Smooth muscle cell (in vitro differentiated cells): ENCODE measurements around the gene ADCY1. TPM values are rescaled to one million over a fixed set of nuclear protein-coding genes. Genes with fewer than 3 reads are reported as not detected.
"Not testable (repeated sequence)": the region's sequence is repeated elsewhere in the genome, so short reads cannot be mapped to it uniquely, and the experiment has no call there.

Source experiments
- DNase-seq: peaks from one replicate; lab custom pipeline; 2025; ENCODE audit not compliant: unreplicated experiment; lab: John Stamatoyannopoulos, UW
- H2AFZ ChIP-seq: fragments of 200-600 bp; sonication (generic); 2 replicates; pipeline ENCODE4 v1.6.0; 2016; ENCODE audit warnings: antibody characterized with exemption, low read depth, mild to moderate bottlenecking
- H3F3A ChIP-seq: fragments of 200-600 bp; sonication (generic); 2 replicates; pipeline ENCODE4 v1.6.0; 2017; ENCODE audit warnings: antibody characterized with exemption, low read depth
- H3K27ac ChIP-seq: fragments of 200-600 bp; sonication (generic); 2 replicates; pipeline ENCODE4 v1.5.1; 2016; ENCODE audit warnings: low read depth, mild to moderate bottlenecking
- H3K27me3 ChIP-seq: fragments of 200-600 bp; sonication (generic); 2 replicates; pipeline ENCODE4 v1.6.1; 2016; ENCODE audit warnings: low read depth, mild to moderate bottlenecking
- H3K36me3 ChIP-seq: fragments of 200-600 bp; sonication (generic); 2 replicates; pipeline ENCODE4 v1.5.1; 2016; ENCODE audit warnings: low read depth
- H3K4me1 ChIP-seq: fragments of 200-600 bp; sonication (generic); 2 replicates; pipeline ENCODE4 v1.5.1; 2016; ENCODE audit warnings: low read depth
- H3K4me2 ChIP-seq: fragments of 200-600 bp; sonication (generic); 2 replicates; pipeline ENCODE4 v1.6.0; 2016; ENCODE audit warnings: mild to moderate bottlenecking
- H3K4me3 ChIP-seq: fragments of 200-600 bp; sonication (generic); 2 replicates; pipeline ENCODE4 v1.5.1; 2016; ENCODE audit warnings: mild to moderate bottlenecking
- H3K79me2 ChIP-seq: fragments of 200-600 bp; sonication (generic); 2 replicates; pipeline ENCODE4 v1.6.0; 2016; ENCODE audit warnings: low read depth, mild to moderate bottlenecking
- H3K9ac ChIP-seq: fragments of 200-600 bp; sonication (generic); 2 replicates; pipeline ENCODE4 v1.6.0; 2016; ENCODE audit warnings: low read depth
- H3K9me3 ChIP-seq: fragments of 200-600 bp; sonication (generic); replicated peaks from 2 replicates; pipeline ENCODE4 v1.5.1; 2016; ENCODE audit warnings: low read depth
- H4K20me1 ChIP-seq: fragments of 200-600 bp; sonication (generic); 2 replicates; pipeline ENCODE4 v1.6.0; 2016; ENCODE audit warnings: low read depth
- WGBS: methylation state at CpG from one replicate; pipeline ENCODE4 v1.1.7; 2016; ENCODE audit warnings: low lambda C conversion rate; 5-methylcytosine and 5-hydroxymethylcytosine counted together
- polyA plus RNA-seq: library from polyadenylated mRNA; unstranded; fragments of >200 nt; fragmentation: Nextera tagmentation; extraction: Ambion mirVana; gene quantifications from 2 replicates; pipeline ENCODE4 v1.2.1, GENCODE V29; 2016
- total RNA-seq: library from RNA; depleted of rRNA; stranded (reverse); fragments of >200 nt; gene quantifications from 2 replicates; pipeline ENCODE4 v1.2.3, GENCODE V29; 2014
- TF ChIP-seq, protein P1 (sequence below): fragments of 200-600 bp; sonication (generic); IDR thresholded peaks from 2 replicates; pipeline ENCODE4 v1.5.1; 2017; ENCODE audit warnings: borderline replicate concordance, mild to moderate bottlenecking, antibody characterized with exemption; ENCODE audit not compliant: insufficient read depth, poor library complexity, severe bottlenecking

Gene ADCY1
- total and polyA plus RNA-seq, 2 experiments from 2014 or later, result 0.22 TPM; not detected in 1

DNA sequence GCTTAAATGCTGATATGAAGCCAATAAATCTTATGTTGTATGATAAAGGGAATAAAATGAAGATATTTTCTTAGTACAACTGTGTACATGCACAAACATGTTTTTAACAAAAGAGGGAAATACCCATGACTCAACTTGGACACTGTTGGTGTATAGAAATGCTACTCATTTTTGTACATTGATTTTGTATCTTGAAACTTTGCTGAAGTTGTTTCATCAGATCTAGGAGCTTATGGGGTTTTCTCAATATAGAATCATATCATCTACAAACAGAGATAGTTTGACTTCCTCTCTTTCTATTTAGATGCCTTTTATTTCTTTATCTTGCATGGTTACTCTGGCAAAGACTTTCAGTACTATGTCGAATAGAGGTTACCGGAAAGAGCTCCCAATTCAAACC is 25.3 kb upstream of the ADCY1 start:
- not testable (repeated sequence) for H3K27ac ChIP-seq, H3K9ac ChIP-seq, H3K4me3 ChIP-seq, H4K20me1 ChIP-seq, H3K27me3 ChIP-seq, H3K4me2 ChIP-seq, H3K9me3 ChIP-seq, DNase-seq, H3K79me2 ChIP-seq, H3K36me3 ChIP-seq, H3F3A ChIP-seq, H3K4me1 ChIP-seq, H2AFZ ChIP-seq
- 94% methylated on average over 2 of the region's 2 CpGs for WGBS

DNA sequence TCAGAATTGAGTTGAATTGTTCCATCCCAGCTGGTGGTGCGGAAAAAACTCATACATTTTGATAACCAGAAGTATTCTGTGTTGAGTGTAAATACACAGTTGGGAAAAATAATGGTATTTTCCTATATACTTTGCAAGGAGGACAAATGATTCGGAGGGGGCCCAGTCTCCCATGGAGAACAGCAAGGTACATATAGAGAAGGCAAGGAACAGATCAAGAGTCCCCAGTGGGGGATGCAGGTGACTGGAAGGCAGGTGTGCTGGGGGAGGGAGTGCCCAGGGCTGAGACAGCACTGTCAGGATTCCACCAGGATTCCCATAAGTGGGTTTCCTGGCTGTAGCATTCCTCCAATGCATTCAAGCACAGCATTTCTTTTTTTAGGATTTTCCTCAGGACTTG is 10.8 kb upstream of the ADCY1 start:
- no peak overlapping the region for H3K9ac ChIP-seq
- TF ChIP-seq, protein P1, sequence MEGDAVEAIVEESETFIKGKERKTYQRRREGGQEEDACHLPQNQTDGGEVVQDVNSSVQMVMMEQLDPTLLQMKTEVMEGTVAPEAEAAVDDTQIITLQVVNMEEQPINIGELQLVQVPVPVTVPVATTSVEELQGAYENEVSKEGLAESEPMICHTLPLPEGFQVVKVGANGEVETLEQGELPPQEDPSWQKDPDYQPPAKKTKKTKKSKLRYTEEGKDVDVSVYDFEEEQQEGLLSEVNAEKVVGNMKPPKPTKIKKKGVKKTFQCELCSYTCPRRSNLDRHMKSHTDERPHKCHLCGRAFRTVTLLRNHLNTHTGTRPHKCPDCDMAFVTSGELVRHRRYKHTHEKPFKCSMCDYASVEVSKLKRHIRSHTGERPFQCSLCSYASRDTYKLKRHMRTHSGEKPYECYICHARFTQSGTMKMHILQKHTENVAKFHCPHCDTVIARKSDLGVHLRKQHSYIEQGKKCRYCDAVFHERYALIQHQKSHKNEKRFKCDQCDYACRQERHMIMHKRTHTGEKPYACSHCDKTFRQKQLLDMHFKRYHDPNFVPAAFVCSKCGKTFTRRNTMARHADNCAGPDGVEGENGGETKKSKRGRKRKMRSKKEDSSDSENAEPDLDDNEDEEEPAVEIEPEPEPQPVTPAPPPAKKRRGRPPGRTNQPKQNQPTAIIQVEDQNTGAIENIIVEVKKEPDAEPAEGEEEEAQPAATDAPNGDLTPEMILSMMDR, result no peak
- no peak overlapping the region for H2AFZ ChIP-seq
- no peaks in the 10 kb centered on the region for H3K36me3 ChIP-seq
- WGBS, result 90% methylated on average over 2 of the region's 2 CpGs
- no peaks in the 10 kb centered on the region for H3F3A ChIP-seq
- peaks cover 9% of the 10 kb centered on the region for H3K4me1 ChIP-seq
- H3K4me2 ChIP-seq, result no peak overlapping the region
- H3K4me3 ChIP-seq, result no peak overlapping the region
- no peaks in the 10 kb centered on the region for H3K9me3 ChIP-seq
- H3K27me3 ChIP-seq, result no peaks in the 10 kb centered on the region
- no peaks in the 10 kb centered on the region for H4K20me1 ChIP-seq
- no peaks in the 10 kb centered on the region for H3K79me2 ChIP-seq
- no peak for DNase-seq
- H3K27ac ChIP-seq, result no peak overlapping the region

DNA sequence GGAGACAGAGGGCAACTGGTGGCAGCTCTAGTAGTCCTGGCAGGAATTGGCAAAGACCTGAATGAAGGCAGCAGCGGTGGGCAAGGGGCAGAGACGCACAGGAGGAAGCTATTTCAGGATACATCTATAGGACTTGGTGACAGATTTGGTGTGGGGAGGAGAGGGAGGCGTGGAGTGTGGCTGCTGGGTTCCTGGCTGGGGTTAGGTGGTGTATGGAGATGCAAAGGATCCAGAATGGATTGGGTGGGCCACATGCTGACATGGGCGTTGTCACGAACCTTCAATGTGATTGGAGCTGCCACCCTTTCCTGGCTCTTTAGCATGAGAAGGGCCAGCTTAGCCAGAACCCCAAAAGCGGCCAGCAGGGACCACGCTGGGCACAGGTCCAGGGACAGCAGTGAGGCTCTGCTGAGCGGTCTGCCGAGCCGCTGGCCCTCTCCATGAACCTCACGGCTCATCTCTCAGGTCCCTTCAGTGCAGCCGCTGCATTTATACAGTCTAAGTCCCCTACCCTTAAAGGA is 10.2 kb upstream of the ADCY1 start:
- H3K4me3 ChIP-seq, result no peak overlapping the region
- no peaks in the 10 kb centered on the region for H3F3A ChIP-seq
- H3K9me3 ChIP-seq, result no peaks in the 10 kb centered on the region
- no peaks in the 10 kb centered on the region for H3K79me2 ChIP-seq
- H2AFZ ChIP-seq, result no peak overlapping the region
- no peak overlapping the region for H3K27ac ChIP-seq
- H3K4me2 ChIP-seq, result peak overlapping the region; percentile 24
- peaks cover 9% of the 10 kb centered on the region for H3K4me1 ChIP-seq
- H3K36me3 ChIP-seq, result no peaks in the 10 kb centered on the region
- H3K9ac ChIP-seq, result no peak overlapping the region
- TF ChIP-seq, protein P1, result no peak
- no peak for DNase-seq
- no peaks in the 10 kb centered on the region for H3K27me3 ChIP-seq
- WGBS, result 68% methylated on average over 12 of the region's 12 CpGs
- no peaks in the 10 kb centered on the region for H4K20me1 ChIP-seq

DNA sequence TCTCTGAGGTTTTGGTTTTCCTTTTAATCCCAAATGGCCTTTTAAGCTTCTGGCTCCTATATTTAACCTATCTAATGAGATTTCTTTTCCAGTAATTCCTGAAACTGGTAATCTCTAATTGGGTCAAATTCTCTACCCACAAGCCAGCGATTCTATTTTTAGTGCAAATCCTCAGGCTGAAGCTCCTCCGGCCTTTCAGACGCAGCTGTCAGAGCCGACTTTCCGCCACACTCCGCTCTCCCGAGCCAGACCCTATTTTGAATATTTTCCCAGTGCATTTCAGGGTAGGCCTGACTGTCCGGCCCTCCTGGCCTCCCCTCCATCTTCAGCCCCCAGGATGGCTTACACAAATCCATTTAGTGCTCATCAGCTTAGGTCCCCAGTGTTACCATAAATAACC is 9.7 kb upstream of the ADCY1 start:
- H3K4me1 ChIP-seq, result peaks cover 9% of the 10 kb centered on the region
- DNase-seq, result no peak
- H3K36me3 ChIP-seq, result no peaks in the 10 kb centered on the region
- TF ChIP-seq, protein P1, result no peak
- no peaks in the 10 kb centered on the region for H3K27me3 ChIP-seq
- no peaks in the 10 kb centered on the region for H4K20me1 ChIP-seq
- no peak overlapping the region for H2AFZ ChIP-seq
- H3K27ac ChIP-seq, result no peak overlapping the region
- no peaks in the 10 kb centered on the region for H3K79me2 ChIP-seq
- no peaks in the 10 kb centered on the region for H3K9me3 ChIP-seq
- no peak overlapping the region for H3K4me3 ChIP-seq
- H3K4me2 ChIP-seq, result peak overlapping the region; percentile 24
- 34% methylated on average over 8 of the region's 8 CpGs for WGBS
- no peak overlapping the region for H3K9ac ChIP-seq
- H3F3A ChIP-seq, result no peaks in the 10 kb centered on the region
